ENCODE results near the gene AKR1C1.

- TF ChIP-seq CTCF (IDR thresholded peaks at IDR 0.05), result no peak
- TF ChIP-seq POLR2A (IDR thresholded peaks at IDR 0.05), result no peak
These were observed 13.8 kb downstream of the AKR1C1 start for GRCh38 chr10:4977025-4977424.
